NCI-H345 (cell line): ENCODE results near the gene ABCA3.

ENCODE experiments used
- DNase-seq: peaks from one replicate; lab custom pipeline; 2025; lab: John Stamatoyannopoulos, UW

The ABCA3 gene

DNA sequence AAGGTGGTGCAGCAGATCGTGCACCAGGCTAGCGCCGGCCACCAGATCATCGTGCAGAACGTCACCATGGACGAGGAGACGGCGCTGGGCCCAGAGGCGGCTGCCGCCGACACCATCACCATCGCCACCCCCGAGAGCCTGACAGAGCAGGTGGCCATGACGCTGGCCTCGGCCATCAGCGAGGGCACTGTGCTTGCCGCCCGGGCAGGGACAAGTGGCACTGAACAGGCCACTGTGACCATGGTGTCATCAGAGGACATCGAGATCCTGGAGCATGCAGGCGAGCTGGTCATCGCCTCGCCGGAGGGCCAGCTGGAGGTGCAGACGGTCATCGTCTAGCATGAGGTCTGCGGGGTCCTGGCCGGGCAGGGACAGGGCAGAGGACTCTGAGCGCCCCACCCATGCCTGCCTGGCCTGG, 105.3 kb downstream of the ABCA3 start:
- DNase-seq, result no peak

GRCh38 chr16:2234813-2235170, 105.7 kb downstream of the ABCA3 start:
- DNase-seq, result no peak

- peak; percentile 73 for DNase-seq
These were observed 106.4 kb downstream of the ABCA3 start for GRCh38 chr16:2233872-2234812.

- DNase-seq, result no peak
These were observed 107.3 kb downstream of the ABCA3 start for GRCh38 chr16:2233046-2233775.

GRCh38 chr16:2232094-2232990, 108.2 kb downstream of the ABCA3 start:
- DNase-seq, result no peak

GRCh38 chr16:2231016-2231931, 109.3 kb downstream of the ABCA3 start:
- DNase-seq, result no peak

- no peak for DNase-seq
These were observed 110.2 kb downstream of the ABCA3 start for GRCh38 chr16:2230376-2230775.

- DNase-seq, result no peak
These were observed 110.8 kb downstream of the ABCA3 start for GRCh38 chr16:2229632-2230250.

DNA sequence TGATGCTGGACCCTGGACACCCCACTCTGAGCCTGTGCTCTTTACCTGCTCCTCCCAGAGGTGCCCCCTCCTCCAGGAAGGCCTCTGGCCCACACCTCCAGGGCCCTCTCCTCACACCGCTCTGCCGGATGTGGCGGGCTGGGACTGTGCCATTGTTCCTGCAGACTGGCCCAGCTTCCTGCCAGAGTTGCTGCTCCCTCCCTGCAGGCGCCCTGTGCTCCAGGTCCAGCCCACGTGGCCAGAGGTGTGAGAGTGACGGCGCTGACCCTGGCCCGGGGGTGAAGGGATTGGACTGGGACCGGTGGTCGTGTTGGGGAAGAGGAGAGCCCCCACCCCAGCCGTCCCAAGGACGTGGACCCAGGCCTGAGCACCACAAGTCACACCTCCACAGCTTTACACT, 111.4 kb downstream of the ABCA3 start:
- DNase-seq, result no peak

DNA sequence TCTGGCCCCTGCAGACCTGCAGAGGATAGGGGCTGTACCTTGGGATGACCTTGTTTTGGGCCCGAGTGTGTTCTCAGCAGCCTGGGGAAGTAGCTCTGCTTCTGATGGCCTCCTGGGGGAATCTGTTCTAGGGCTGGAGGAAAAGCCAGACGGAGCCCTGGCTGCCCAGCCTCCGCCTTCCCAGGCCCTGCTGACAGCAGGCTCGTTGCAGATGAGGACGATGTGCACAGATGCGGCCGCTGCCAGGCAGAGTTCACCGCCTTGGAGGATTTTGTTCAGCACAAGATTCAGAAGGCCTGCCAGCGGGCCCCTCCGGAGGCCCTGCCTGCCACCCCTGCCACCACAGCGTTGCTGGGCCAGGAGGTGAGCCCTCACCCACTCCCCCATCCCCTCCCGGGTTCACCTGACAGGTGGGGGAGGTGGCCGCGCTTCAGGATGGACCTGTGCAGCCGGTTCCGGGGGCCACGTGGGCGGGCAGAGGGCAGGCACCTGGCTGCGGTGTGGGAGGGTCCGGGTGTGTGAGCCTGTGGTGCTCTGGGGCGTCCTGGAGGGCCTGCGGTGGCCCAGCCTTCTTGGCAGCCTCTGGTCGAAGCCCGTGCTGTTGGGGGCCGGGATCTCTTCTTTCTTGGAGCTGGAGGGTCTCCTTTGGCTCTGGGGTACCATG, 112.2 kb downstream of the ABCA3 start:
- no peak for DNase-seq

- DNase-seq, result no peak
These were observed 113.6 kb downstream of the ABCA3 start for GRCh38 chr16:2226918-2227317.

DNA sequence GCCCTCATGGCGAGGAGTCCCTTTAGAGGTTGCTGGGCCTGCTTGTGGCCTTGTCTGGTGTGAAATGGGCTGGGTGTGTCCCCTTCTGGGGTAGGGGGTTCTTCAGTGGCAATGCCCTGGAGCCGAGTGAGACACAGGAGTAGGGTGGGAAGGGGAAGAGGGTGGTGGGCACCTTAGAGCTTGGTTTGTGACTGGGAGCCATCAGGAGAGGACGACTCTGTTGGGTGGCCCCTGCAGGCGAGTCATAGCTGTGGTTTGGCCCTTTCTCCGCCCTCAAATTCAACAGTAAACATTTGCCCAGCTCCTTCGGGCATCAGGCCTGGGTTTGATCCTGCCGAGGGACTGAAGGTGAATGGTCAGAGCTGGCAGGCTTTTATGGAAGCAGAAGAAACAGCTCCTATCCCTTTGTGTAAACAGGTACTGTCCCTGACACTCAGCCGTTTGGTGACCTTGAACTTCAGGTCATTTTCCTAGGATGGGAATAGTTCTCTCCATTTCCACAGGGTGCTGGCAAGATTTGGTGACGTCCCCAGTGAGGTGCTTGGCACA, 114.2 kb downstream of the ABCA3 start:
- no peak for DNase-seq
